HepG2 (cell line): ENCODE measurements around the gene ADPRM. TPM values are rescaled to one million over a fixed set of nuclear protein-coding genes. Genes with fewer than 3 reads are reported as not detected.

Experiments
- ATAC-seq: fragments of 200-7000 bp; cut with Tn5 transposase; 3 replicates; pipeline ENCODE4 v1.9.1; 2020; ENCODE audit warnings: mild to moderate bottlenecking, moderate library complexity
- BruUV-seq: library from RNA; stranded (reverse); fragments of 400-500 nt; replicated peaks from 2 replicates; lab custom pipeline; 2021; lab: Mats Ljungman, UMichigan
- CTCF ChIA-PET: fragments of 300-600 bp; formaldehyde crosslinking; extraction: SDS; loops from one replicate; lab custom pipeline; 2021; ENCODE audit warnings: low total read pairs, inconsistent platforms, low intra/inter-chr PET ratio; lab: Yijun Ruan, JAX
- POLR2A ChIA-PET: fragments of 350-600 bp; sonication (Branson Sonifier 250); formaldehyde crosslinking; loops from one replicate; lab custom pipeline; 2020; ENCODE audit warnings: antibody characterized with exemption, inconsistent platforms; lab: Yijun Ruan, JAX
- DNase-seq: peaks from one replicate; pipeline ENCODE4 v3.0.0-alpha.2; 2015; ENCODE audit warnings: low spot score
- FAIRE-seq: peaks from 3 replicates; lab custom pipeline; 2011; peaks lifted over from hg19 to GRCh38; lab: Jason Lieb, UNC
- H2AFZ ChIP-seq: one replicate; pipeline ENCODE4 v1.6.1; 2011; ENCODE audit warnings: low read length, inconsistent platforms
- H3K27ac ChIP-seq: fragments of 300-600 bp; 3 replicates; pipeline ENCODE4 v1.8.0; 2011; ENCODE audit warnings: mixed run types, mild to moderate bottlenecking, mixed read lengths, low read length, inconsistent platforms; ENCODE audit not compliant: insufficient read depth; ENCODE audit errors: extremely low read length
- H3K27me3 ChIP-seq, 2 experiments: fragments of 200-600 bp in 1 of 2; 2 replicates in 1 of 2; 3 replicates in 1 of 2; pipeline versions ENCODE4 v1.6.0 to v1.8.0; 2011; ENCODE audit warnings: low read length in 2 of 2, mild to moderate bottlenecking in 2 of 2, moderate library complexity in 2 of 2, inconsistent platforms in 1 of 2; ENCODE audit not compliant: insufficient read depth in 2 of 2, control insufficient read depth in 1 of 2
- H3K36me3 ChIP-seq, 2 experiments: fragments of 200-600 bp in 1 of 2; replicated peaks in 1 of 2; 2 replicates in 1 of 2; 3 replicates in 1 of 2; pipeline versions ENCODE4 v1.5.1 to v1.8.0; 2011; ENCODE audit warnings: low read length in 2 of 2, inconsistent platforms in 1 of 2; ENCODE audit not compliant: insufficient read depth in 2 of 2, control insufficient read depth in 1 of 2
- H3K4me1 ChIP-seq: 2 replicates; pipeline ENCODE4 v1.5.1; 2012; ENCODE audit warnings: low read length, inconsistent platforms; ENCODE audit not compliant: insufficient read depth
- H3K4me2 ChIP-seq: 2 replicates; pipeline ENCODE4 v1.6.0; 2011; ENCODE audit warnings: low read depth, low read length, inconsistent platforms
- H3K4me3 ChIP-seq, 3 experiments: fragments of 200-600 bp in 1 of 3; sonication (generic), shearing (Covaris generic) in 1 of 3; replicated peaks in 1 of 3; 2 replicates each; pipeline ENCODE4 v1.5.1; 2011 to 2016; ENCODE audit warnings: low read length in 3 of 3, inconsistent platforms in 2 of 3, low read depth in 2 of 3, mild to moderate bottlenecking in 2 of 3, control low read depth in 1 of 3, mixed read lengths in 1 of 3; ENCODE audit not compliant: insufficient read depth in 1 of 3
- H3K79me2 ChIP-seq: one replicate; pipeline ENCODE4 v1.6.1; 2011; ENCODE audit warnings: low read length, inconsistent platforms; ENCODE audit not compliant: insufficient read depth
- H3K9ac ChIP-seq: 2 replicates; pipeline ENCODE4 v1.6.0; 2011; ENCODE audit warnings: mild to moderate bottlenecking, low read depth, low read length, inconsistent platforms; ENCODE audit not compliant: insufficient read depth
- H3K9me3 ChIP-seq: 2 replicates; pipeline ENCODE4 v1.5.1; 2012; ENCODE audit warnings: mild to moderate bottlenecking, low read length
- H4K20me1 ChIP-seq: 2 replicates; pipeline ENCODE4 v1.6.0; 2011; ENCODE audit warnings: inconsistent platforms, mild to moderate bottlenecking, low read length, moderate library complexity; ENCODE audit not compliant: insufficient read depth
- CEBPB ChIP-seq: IDR thresholded peaks from 2 replicates; pipeline ENCODE4 v1.6.1; 2011; ENCODE audit warnings: low read depth, low read length, improper control_type of control experiment, borderline replicate concordance
- HDAC1 ChIP-seq: sonication (generic); formaldehyde crosslinking; IDR thresholded peaks from 2 replicates; pipeline ENCODE4 v1.5.1; 2020; ENCODE audit warnings: mild to moderate bottlenecking, missing genetic modification reagents
- MIER2 ChIP-seq: IDR thresholded peaks from 2 replicates; pipeline ENCODE4 v1.6.1; 2016; ENCODE audit warnings: missing biosample characterization, missing genetic modification reagents
- SSRP1 ChIP-seq: IDR thresholded peaks from 2 replicates; pipeline ENCODE4 v1.6.1; 2016; ENCODE audit warnings: control low read depth
- WGBS: methylation state at CpG from one replicate; pipeline ENCODE4 v1.1.6; 2017; ENCODE audit warnings: low lambda C conversion rate; 5-methylcytosine and 5-hydroxymethylcytosine counted together
- in situ Hi-C: cut with HindIII; loops from 2 replicates; pipeline ENCODE4 v1.10.0; 2017; ENCODE audit warnings: low pct_unique_long_range_greater_than_20kb; ENCODE audit not compliant: extremely low pct_ligation_motif_present
- intact Hi-C: fragments of 100-400 bp; cut with micrococcal nuclease; formaldehyde crosslinking; loops from one replicate; pipeline ENCODE4 v1.10.0; 2022; ENCODE audit not compliant: unreplicated experiment
- polyA plus RNA-seq, 8 experiments: library from polyadenylated mRNA; depleted of rRNA in 3 of 8; stranded (reverse) in 7 of 8; unstranded in 1 of 8; fragments of >200 nt; fragmentation: Illumina TruSeq in 4 of 8; extraction: Trizol in 4 of 8; gene quantifications; 2 replicates each; pipeline versions ENCODE4 v1.2.1 to v1.2.3, GENCODE V29; 2011 to 2016; ENCODE audit warnings: low read depth in 4 of 8, missing spikeins in 1 of 8, mixed read lengths in 1 of 8; ENCODE audit not compliant: insufficient read depth in 1 of 8
- total RNA-seq, 5 experiments: library from RNA; depleted of rRNA; stranded (reverse); fragments of >200 nt; fragmentation: Illumina TruSeq; extraction: Trizol; gene quantifications; 2 replicates each; pipeline ENCODE4 v1.2.3, GENCODE V29; 2016; ENCODE audit warnings: low read depth in 1 of 5

The ADPRM gene
- total and polyA plus RNA-seq, 2 of the 13 experiments (the other 11 are each of a cell fraction or from before 2014, with no cell fraction given): 5.6 to 10.8 TPM

DNA sequence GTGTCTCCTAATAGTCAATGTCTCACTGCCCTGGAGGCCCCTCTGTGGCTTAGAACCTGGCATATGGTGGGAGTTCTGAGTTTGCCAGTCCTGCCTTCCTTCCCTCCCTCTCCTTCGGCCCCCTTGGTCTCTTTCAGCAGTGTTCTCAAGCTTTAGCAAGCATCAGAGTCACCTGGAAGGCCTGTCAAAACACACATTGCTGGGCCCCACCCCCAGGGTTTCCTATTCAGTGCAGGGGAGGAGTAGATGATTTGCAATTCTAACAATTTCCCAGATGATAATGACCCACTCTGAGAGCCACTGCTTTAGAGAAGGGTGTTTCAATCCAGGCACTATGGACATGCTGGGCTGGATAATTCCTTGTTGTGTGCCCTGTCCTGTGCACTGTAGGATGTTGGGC is 58.8 kb downstream of the ADPRM start:
- FAIRE-seq (no peak), DNase-seq (no peak), ATAC-seq (no peak)
- in situ Hi-C loops (no loop called here), intact Hi-C loops (loop anchor here (5.0 kb wide), 1 partner anchor 91 kb away; no protein-coding TSS in a partner anchor)
- no peak overlapping the region for H3K27ac ChIP-seq
- no peaks in the 10 kb centered on the region for H3K79me2 ChIP-seq
- H3K4me2 ChIP-seq: no peak overlapping the region; the same call in 1 of the 2 replicates
- no peak overlapping the region for H3K4me3 ChIP-seq
- H3K9me3 ChIP-seq: no peaks in the 10 kb centered on the region
- H3K9ac ChIP-seq: no peak overlapping the region
- H3K27me3 ChIP-seq: peaks cover 0 to 3% of the 10 kb centered on the region in 2 experiments; a peak in 1 of 5 replicates
- no peaks in the 10 kb centered on the region for H4K20me1 ChIP-seq
- ChIA-PET CTCF (no interaction called here), POLR2A (no interaction called here)
- WGBS: 18% methylated on average over 1 of the region's 1 CpG
- no peaks in the 10 kb centered on the region for H3K36me3 ChIP-seq
- no peak overlapping the region for H2AFZ ChIP-seq
- TF ChIP-seq MIER2: no peak
- BruUV-seq: no TSS peak
- peaks cover 37% of the 10 kb centered on the region for H3K4me1 ChIP-seq

GRCh38 chr17:10756619-10757018 is 59.2 kb downstream of the ADPRM start:
- H3K27ac ChIP-seq: no peak overlapping the region
- H3K4me2 ChIP-seq: peak overlapping the region; percentile 38; the same call in 1 of the 2 replicates
- no peak overlapping the region for H3K9ac ChIP-seq
- no peaks in the 10 kb centered on the region for H3K36me3 ChIP-seq
- FAIRE-seq (no peak), DNase-seq (no peak), ATAC-seq (no peak)
- peaks cover 36% of the 10 kb centered on the region for H3K4me1 ChIP-seq
- no peaks in the 10 kb centered on the region for H4K20me1 ChIP-seq
- H2AFZ ChIP-seq: no peak overlapping the region
- H3K27me3 ChIP-seq: peaks cover 0 to 3% of the 10 kb centered on the region in 2 experiments; a peak in 1 of 5 replicates
- no peaks in the 10 kb centered on the region for H3K9me3 ChIP-seq
- ChIA-PET POLR2A (no interaction called here), CTCF (no interaction called here)
- no peak overlapping the region; a peak in 1 of 6 replicates for H3K4me3 ChIP-seq
- 0% methylated on average over 2 of the region's 2 CpGs for WGBS
- intact Hi-C loops: loop anchor here (5.0 kb wide), 1 partner anchor 91 kb away; no protein-coding TSS in a partner anchor
- in situ Hi-C loops: no loop called here
- BruUV-seq: no TSS peak
- H3K79me2 ChIP-seq: no peaks in the 10 kb centered on the region
- TF ChIP-seq SSRP1 (no peak), HDAC1 (CRISPR knock-in tag) (peak; percentile 9; the same call in 1 of the 2 replicates), CEBPB (0 out of 2 replicates have a peak, but pooled peaks have one; percentile 11)
